Measurements from ENCODE around the gene CAMSAP1. TPM values are rescaled to one million over a fixed set of nuclear protein-coding genes. Genes with fewer than 3 reads are reported as not detected.
"Not testable (repeated sequence)": the region's sequence is repeated elsewhere in the genome, so short reads cannot be mapped to it uniquely, and the experiment has no call there.

CAMSAP1 gene
- total RNA-seq, 1 donor from 2014 or later: 62.4 TPM

DNA sequence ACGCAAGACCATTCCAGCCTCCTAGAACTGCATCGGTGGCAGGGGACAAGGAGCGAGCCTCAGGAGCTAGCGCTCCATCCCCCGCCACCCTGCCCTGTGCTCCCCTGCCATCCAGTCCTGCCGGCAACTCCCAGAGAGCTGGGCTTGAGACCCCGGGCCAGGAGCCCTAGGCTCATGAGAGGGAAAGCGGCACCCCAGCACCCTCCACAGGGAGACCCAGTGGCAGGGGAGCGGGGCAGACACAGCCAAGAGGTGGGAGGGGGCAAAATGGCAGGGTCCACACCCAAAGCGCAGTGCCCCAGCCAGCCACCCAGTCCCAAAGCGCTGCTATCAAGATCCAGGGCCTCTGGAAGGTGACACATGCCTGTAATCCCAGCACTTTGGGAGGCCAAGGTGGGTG, 41.1 kb upstream of the CAMSAP1 start:
- Mint-ChIP-seq H3K27me3 (ENCODE audit: low read depth) (no peaks in the 10 kb centered on the region), H3K27ac (no peak overlapping the region), H3K36me3 (peaks cover 37% of the 10 kb centered on the region), H3K9me3 (no peaks in the 10 kb centered on the region), H3K4me3 (no peak overlapping the region), H3K4me1 (peaks cover 30% of the 10 kb centered on the region)
- no peak for DNase-seq (ENCODE audit: low spot score in 2 of 2, unreplicated experiment in 2 of 2)
- TF ChIP-seq, protein P1, sequence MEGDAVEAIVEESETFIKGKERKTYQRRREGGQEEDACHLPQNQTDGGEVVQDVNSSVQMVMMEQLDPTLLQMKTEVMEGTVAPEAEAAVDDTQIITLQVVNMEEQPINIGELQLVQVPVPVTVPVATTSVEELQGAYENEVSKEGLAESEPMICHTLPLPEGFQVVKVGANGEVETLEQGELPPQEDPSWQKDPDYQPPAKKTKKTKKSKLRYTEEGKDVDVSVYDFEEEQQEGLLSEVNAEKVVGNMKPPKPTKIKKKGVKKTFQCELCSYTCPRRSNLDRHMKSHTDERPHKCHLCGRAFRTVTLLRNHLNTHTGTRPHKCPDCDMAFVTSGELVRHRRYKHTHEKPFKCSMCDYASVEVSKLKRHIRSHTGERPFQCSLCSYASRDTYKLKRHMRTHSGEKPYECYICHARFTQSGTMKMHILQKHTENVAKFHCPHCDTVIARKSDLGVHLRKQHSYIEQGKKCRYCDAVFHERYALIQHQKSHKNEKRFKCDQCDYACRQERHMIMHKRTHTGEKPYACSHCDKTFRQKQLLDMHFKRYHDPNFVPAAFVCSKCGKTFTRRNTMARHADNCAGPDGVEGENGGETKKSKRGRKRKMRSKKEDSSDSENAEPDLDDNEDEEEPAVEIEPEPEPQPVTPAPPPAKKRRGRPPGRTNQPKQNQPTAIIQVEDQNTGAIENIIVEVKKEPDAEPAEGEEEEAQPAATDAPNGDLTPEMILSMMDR (IDR thresholded peaks at IDR 0.05; ENCODE audit: unreplicated experiment): no peak

DNA sequence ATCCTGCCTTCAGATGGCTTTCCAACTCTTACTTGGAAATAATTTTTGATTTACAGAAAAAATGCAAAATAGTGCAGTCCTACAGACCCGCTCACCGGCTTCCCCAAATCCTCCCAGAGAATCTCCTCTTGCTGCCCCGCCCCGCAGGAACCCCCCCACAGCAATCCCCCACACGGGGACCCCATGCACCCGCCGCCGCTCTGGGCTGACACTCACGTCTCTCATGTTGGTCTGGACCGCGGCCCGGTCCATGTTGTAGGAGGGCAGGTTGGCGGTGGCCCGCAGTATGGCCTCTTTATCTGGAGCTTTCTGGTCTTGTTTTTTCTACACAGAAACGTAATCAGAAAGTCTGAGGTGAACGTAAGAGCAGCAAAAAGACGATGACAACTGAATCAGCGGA, 40.2 kb upstream of the CAMSAP1 start:
- H3K27me3 Mint-ChIP-seq (ENCODE audit: low read depth): no peaks in the 10 kb centered on the region
- peaks cover 30% of the 10 kb centered on the region for H3K4me1 Mint-ChIP-seq
- H3K4me3 Mint-ChIP-seq: no peak overlapping the region
- TF ChIP-seq, protein P1 (IDR thresholded peaks at IDR 0.05; ENCODE audit: unreplicated experiment): no peak
- no peaks in the 10 kb centered on the region for H3K9me3 Mint-ChIP-seq
- H3K27ac Mint-ChIP-seq: peak overlapping the region; percentile 11
- DNase-seq (ENCODE audit: low spot score in 2 of 2, unreplicated experiment in 2 of 2): no peak
- peaks cover 39% of the 10 kb centered on the region for H3K36me3 Mint-ChIP-seq

DNA sequence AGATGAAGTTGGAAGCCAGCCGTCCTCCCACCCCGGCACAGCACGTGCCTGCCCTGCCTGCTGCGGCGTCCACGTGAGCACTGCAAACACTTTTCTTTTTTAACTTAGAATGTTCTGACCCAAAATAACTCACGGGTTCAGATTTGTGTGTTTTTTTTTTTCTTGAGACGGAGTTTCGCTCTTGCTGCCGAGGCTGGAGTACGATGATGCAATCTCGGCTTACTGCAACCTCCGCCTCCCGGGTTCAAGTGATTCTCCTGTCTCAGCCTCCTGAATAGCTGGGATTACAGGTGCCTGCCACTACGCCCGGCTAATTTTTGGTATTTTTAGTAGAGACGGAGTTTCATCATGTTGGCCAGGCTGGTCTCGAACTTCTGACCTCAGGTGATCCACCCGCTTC, 39.8 kb upstream of the CAMSAP1 start:
- not testable (repeated sequence) for H3K27ac Mint-ChIP-seq; H3K27me3 Mint-ChIP-seq (ENCODE audit: low read depth); DNase-seq (ENCODE audit: low spot score in 2 of 2, unreplicated experiment in 2 of 2); H3K4me3 Mint-ChIP-seq; H3K9me3 Mint-ChIP-seq
- H3K4me1 Mint-ChIP-seq: peaks cover 27% of the 10 kb centered on the region
- peaks cover 36% of the 10 kb centered on the region for H3K36me3 Mint-ChIP-seq

DNA sequence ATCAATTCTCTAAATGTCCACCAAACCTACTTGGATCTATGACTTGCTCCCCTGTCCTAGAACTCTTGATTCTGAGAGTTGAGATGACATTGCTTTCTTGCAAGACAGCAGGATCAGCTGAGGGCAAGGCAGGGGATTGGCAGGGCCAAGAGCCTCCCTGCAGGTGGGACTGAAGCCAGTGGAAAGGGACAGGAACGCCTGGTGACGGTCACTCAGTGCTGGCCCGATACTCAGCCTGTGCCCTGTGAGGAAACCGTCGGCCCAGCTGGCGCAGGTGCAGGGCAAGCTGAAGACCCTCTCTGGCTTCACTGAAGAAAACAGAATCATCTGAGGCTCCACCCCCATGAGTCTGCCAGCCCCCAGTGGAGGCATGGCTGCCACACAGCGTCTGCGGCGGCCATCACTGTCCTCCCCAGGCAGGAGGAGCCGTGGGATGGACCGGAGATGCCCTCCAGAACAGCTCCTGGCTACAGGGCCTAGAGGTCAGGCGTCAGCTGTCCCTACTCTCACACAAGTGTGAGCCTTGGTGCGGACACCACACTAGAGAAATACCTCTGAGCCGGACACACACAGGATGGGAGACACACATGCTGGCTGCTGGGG, 39.1 kb upstream of the CAMSAP1 start:
- no peaks in the 10 kb centered on the region for H3K9me3 Mint-ChIP-seq
- no peak overlapping the region for H3K27ac Mint-ChIP-seq
- H3K36me3 Mint-ChIP-seq: peaks cover 38% of the 10 kb centered on the region
- no peaks in the 10 kb centered on the region for H3K27me3 Mint-ChIP-seq (ENCODE audit: low read depth)
- peaks cover 24% of the 10 kb centered on the region for H3K4me1 Mint-ChIP-seq
- TF ChIP-seq, protein P1 (IDR thresholded peaks at IDR 0.05; ENCODE audit: unreplicated experiment): no peak
- no peak for DNase-seq (ENCODE audit: low spot score in 2 of 2, unreplicated experiment in 2 of 2)
- no peak overlapping the region for H3K4me3 Mint-ChIP-seq

DNA sequence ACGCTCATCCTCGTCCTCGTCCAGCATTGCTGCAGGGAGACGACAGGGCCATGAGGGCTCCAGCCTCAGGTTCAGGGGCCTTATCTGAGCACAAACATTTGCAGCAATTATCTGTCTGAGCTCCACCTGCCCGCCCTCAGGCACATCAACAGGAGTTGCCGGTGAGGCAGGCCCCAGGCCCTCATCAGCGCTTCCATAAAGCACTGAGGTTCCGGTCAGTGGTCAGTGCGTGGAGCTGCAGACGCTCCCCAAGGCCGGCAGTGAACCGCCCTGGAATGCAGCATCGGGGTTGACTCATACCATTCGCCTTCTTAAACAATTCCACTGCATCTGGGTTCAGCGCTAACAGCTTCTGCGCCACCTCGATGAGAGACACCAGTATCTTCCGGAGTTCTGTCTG, 38.6 kb upstream of the CAMSAP1 start:
- H3K4me1 Mint-ChIP-seq: peaks cover 24% of the 10 kb centered on the region
- H3K27me3 Mint-ChIP-seq (ENCODE audit: low read depth): no peaks in the 10 kb centered on the region
- H3K27ac Mint-ChIP-seq: no peak overlapping the region
- TF ChIP-seq, protein P1 (IDR thresholded peaks at IDR 0.05; ENCODE audit: unreplicated experiment): no peak
- no peaks in the 10 kb centered on the region for H3K9me3 Mint-ChIP-seq
- H3K4me3 Mint-ChIP-seq: no peak overlapping the region
- no peak for DNase-seq (ENCODE audit: low spot score in 2 of 2, unreplicated experiment in 2 of 2)
- H3K36me3 Mint-ChIP-seq: peaks cover 38% of the 10 kb centered on the region

DNA sequence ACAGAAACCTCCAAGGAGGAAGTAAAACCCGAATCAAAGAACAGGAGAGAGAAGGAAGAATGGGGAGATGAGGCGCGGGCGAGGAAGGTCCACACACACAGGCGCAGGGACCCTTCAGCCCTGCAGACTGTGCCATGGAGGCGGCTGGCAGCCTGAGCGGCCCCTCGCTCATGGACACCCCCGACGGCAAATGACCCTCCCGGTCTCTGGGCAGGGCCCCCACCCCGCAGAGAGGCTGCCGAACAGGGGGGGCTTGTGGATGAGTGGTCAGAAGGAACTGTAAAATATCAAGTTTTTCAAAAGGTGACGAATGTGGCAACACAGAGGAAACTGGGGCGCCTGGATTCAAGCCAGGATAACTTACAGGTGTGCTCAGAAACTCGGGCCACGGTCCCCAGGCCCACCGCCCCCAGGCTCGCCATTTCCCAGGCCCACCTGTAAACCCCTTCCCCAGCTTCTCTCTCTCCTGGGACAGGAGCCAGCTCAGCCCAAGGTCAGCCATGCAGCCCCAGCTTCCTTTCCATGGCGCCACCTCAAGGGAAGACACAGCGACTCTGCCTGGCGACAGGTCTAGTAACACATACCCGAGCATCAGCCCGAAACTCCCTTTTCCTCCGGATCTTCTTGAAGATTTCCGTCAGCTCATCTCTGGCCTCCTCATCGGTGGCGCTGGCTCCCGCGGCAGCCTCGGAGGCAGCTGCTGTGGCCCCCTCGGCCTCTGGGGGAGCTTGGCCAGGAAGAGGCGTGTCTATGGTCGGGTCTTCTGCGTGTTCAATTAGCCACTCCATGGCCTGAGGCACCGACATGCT, 37.3 kb upstream of the CAMSAP1 start:
- Mint-ChIP-seq H3K36me3 (peaks cover 45% of the 10 kb centered on the region), H3K4me1 (peaks cover 15% of the 10 kb centered on the region), H3K4me3 (no peak overlapping the region), H3K9me3 (no peaks in the 10 kb centered on the region), H3K27ac (no peak overlapping the region), H3K27me3 (ENCODE audit: low read depth) (no peaks in the 10 kb centered on the region)
- TF ChIP-seq, protein P1 (IDR thresholded peaks at IDR 0.05; ENCODE audit: unreplicated experiment): no peak
- DNase-seq (ENCODE audit: low spot score in 2 of 2, unreplicated experiment in 2 of 2): no peak

DNA sequence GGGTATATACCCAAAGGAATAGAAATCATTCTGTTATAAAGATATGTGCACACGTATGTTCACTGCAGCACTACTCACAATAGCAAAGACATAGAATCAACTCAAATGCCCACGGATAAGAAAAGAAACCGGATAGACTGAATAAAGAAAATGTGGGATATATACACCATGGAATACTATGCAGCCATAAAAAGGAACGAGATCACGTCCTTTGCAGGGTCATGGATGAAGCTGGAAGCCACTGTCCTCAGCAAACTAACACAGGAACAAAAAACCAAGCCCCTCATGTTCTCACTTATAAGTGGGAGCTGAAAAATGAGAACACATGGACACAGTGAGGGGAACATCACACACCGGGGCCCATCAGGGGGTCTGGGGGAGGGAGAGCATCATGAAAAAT, 36.3 kb upstream of the CAMSAP1 start:
- H3K36me3 Mint-ChIP-seq: peaks cover 49% of the 10 kb centered on the region
- H3K4me3 Mint-ChIP-seq; DNase-seq (ENCODE audit: low spot score in 2 of 2, unreplicated experiment in 2 of 2); H3K9me3 Mint-ChIP-seq; H3K4me1 Mint-ChIP-seq; H3K27ac Mint-ChIP-seq; H3K27me3 Mint-ChIP-seq (ENCODE audit: low read depth): not testable (repeated sequence)
